ENCODE measurements around the gene ITSN2. TPM values are rescaled to one million over a fixed set of nuclear protein-coding genes. Genes with fewer than 3 reads are reported as not detected.

ITSN2 gene
- total and polyA plus RNA-seq, 2 donors = 24.7 to 61.3 TPM

DNA sequence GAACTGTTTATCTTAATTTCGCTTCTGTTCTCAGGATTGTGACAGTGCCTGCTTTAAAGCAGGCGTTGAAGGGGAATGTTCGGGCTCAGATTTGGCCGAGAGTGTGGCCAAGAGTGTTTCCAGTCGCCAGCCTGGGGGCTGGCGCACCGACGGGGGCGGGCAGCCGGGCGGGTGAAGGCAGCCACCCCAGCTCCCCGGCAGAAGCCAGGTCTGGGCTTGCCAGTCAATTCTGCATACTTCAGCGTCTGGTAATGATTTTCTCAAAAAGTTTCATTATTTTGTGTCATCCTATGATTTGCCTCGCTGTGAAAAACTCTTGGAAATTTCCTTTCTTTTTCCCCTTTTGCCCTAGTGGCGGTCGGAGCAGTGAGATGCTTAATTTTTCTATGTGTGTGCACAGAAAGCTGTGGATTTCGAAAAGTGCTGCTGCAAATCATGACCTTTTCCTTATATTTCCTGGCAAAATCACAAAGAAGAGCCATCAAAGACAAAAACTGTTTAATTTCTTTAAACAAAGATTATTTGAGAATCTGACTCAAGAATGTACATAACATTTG, 184.6 kb downstream of the ITSN2 start:
- Histone ChIP-seq H3K4me3 (ENCODE audit: low read depth, low read length) (no peak overlapping the region), H3K36me3 (ENCODE audit: insufficient read depth) (no peaks in the 10 kb centered on the region), H3K27ac (ENCODE audit: low read depth) (no peak overlapping the region), H3K4me1 (ENCODE audit: insufficient read depth) (no peaks in the 10 kb centered on the region)
- DNase-seq (ENCODE audit: extremely low spot score) = no peak
- WGBS = 60% methylated on average over 17 of the region's 17 CpGs

- H3K36me3 ChIP-seq (ENCODE audit: insufficient read depth) = no peaks in the 10 kb centered on the region
- DNase-seq (ENCODE audit: extremely low spot score) = no peak
- no peaks in the 10 kb centered on the region for H3K4me1 ChIP-seq (ENCODE audit: insufficient read depth)
- no peak within 1 kb of the TSS for H3K4me3 ChIP-seq (ENCODE audit: low read depth, low read length)
- H3K27ac ChIP-seq (ENCODE audit: low read depth) = no peak within 1 kb of the TSS
- WGBS = 31% methylated on average over 46 of the region's 46 CpGs
Observed at GRCh38 chr2:24174851-24175277, 185.5 kb downstream of the ITSN2 start, which contains the start of gene FAM228A. TSS of gene FAM228A (plus strand) at chr2:24175053. CDS start at chr2:24175481, 428 bp downstream.

GRCh38 chr2:24169023-24169422, 191.3 kb downstream of the ITSN2 start:
- Histone ChIP-seq H3K36me3 (ENCODE audit: insufficient read depth) (no peaks in the 10 kb centered on the region), H3K4me1 (ENCODE audit: insufficient read depth) (no peaks in the 10 kb centered on the region), H3K4me3 (ENCODE audit: low read depth, low read length) (no peak overlapping the region), H3K27ac (ENCODE audit: low read depth) (no peak overlapping the region)
- WGBS = 92% methylated on average over 5 of the region's 5 CpGs
- no peak for DNase-seq (ENCODE audit: extremely low spot score)

DNA sequence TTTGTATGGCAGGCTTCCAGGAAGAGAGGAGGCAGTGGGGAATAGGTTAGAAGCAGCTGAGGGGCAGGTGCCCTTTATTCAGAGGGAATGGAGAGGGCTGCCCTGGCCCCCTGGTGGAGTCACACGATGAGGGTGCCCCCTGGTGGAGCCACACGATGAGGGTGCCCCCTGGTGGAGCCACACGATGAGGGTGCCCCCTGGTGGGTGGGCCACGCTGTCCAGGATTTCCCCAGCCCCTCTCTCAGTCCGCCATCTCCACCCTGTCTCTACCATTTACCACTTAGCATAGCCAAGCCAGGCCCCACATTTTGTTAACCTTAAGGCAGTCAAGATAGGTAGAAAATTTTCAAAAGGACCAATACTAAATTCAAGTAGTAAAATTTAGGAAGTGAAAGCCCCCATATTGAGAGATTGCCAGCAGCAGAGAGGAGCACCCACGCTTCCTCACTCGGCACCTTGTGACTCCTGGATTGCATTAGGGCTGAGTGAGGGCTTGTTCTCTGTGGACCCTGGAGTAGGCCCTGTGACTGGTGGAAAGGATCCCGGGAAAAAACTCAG, 195.8 kb downstream of the ITSN2 start:
- 60% methylated on average over 8 of the region's 8 CpGs for WGBS
- H3K27ac ChIP-seq (ENCODE audit: low read depth) = no peak overlapping the region
- no peaks in the 10 kb centered on the region for H3K4me1 ChIP-seq (ENCODE audit: insufficient read depth)

GRCh38 chr2:24163601-24164000, 196.7 kb downstream of the ITSN2 start:
- no peak overlapping the region for H3K4me3 ChIP-seq (ENCODE audit: low read depth, low read length)
- 90% methylated on average over 2 of the region's 2 CpGs for WGBS

More for the DNA sequence above, 195.8 kb downstream of the ITSN2 start:
- no peak overlapping the region for H3K4me3 ChIP-seq (ENCODE audit: low read depth, low read length)
- no peaks in the 10 kb centered on the region for H3K36me3 ChIP-seq (ENCODE audit: insufficient read depth)
- no peak for DNase-seq (ENCODE audit: extremely low spot score)

GRCh38 chr2:24163186-24163585, 197.2 kb downstream of the ITSN2 start:
- H3K27ac ChIP-seq (ENCODE audit: low read depth) = no peak overlapping the region
- H3K4me1 ChIP-seq (ENCODE audit: insufficient read depth) = no peaks in the 10 kb centered on the region

More at GRCh38 chr2:24163601-24164000, 196.7 kb downstream of the ITSN2 start:
- Histone ChIP-seq H3K36me3 (ENCODE audit: insufficient read depth) (no peaks in the 10 kb centered on the region), H3K4me1 (ENCODE audit: insufficient read depth) (no peaks in the 10 kb centered on the region), H3K27ac (ENCODE audit: low read depth) (no peak overlapping the region)
- no peak for DNase-seq (ENCODE audit: extremely low spot score)

DNA sequence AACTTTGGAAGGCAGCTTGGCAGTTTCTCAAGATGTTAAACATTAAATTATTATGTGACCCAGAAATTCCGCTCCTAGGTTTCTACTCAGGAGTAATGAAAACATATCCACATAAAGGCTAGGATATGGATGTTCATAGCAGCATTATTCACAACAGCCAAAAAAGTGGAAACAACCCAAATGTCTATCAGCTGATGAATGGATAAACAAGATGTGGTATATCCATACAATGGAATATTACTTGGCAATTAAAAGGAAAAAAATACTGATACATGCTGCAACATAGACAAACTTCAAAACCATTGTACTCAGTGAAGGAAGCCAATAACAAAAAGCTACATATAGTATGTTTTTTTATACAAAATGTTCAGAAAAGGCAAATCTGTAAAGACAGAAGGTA, 197.8 kb downstream of the ITSN2 start:
- Histone ChIP-seq H3K4me3 (ENCODE audit: low read depth, low read length) (no peak overlapping the region), H3K36me3 (ENCODE audit: insufficient read depth) (no peaks in the 10 kb centered on the region), H3K27ac (ENCODE audit: low read depth) (no peak overlapping the region), H3K4me1 (ENCODE audit: insufficient read depth) (no peaks in the 10 kb centered on the region)
- WGBS = 99% methylated on average over 1 of the region's 1 CpG
- no peak for DNase-seq (ENCODE audit: extremely low spot score)

More at GRCh38 chr2:24163186-24163585, 197.2 kb downstream of the ITSN2 start:
- no peak for DNase-seq (ENCODE audit: extremely low spot score)
- 54% methylated on average over 3 of the region's 3 CpGs for WGBS
- H3K36me3 ChIP-seq (ENCODE audit: insufficient read depth) = no peaks in the 10 kb centered on the region
- H3K4me3 ChIP-seq (ENCODE audit: low read depth, low read length) = no peak overlapping the region

DNA sequence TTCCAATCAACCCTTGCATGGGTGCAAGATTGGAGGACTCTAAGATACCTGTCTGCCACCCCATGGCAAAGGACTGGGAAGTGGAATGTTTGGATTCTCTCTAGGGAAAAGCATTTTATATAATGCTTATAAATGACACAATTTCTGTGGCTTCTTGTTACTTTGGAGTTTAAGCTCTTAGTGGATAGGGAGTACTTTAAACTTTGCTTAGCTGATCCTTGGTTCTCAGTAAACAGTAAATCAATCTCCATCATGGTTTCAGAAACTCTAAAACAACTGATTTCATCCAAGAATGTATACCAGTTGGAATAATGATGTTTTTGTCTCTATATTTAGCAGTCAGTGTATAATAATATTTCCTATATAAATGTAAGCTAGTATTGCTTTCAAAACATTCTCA, 199.6 kb downstream of the ITSN2 start:
- Histone ChIP-seq H3K27ac (ENCODE audit: low read depth) (no peak overlapping the region), H3K36me3 (ENCODE audit: insufficient read depth) (no peaks in the 10 kb centered on the region), H3K4me3 (ENCODE audit: low read depth, low read length) (no peak overlapping the region), H3K4me1 (ENCODE audit: insufficient read depth) (no peaks in the 10 kb centered on the region)
- no peak for DNase-seq (ENCODE audit: extremely low spot score)

- Histone ChIP-seq H3K36me3 (ENCODE audit: insufficient read depth) (no peaks in the 10 kb centered on the region), H3K27ac (ENCODE audit: low read depth) (no peak overlapping the region), H3K4me3 (ENCODE audit: low read depth, low read length) (no peak overlapping the region), H3K4me1 (ENCODE audit: insufficient read depth) (no peaks in the 10 kb centered on the region)
- DNase-seq (ENCODE audit: extremely low spot score) = no peak
- WGBS = 90% methylated on average over 4 of the region's 4 CpGs
Observed at GRCh38 chr2:24159708-24160107, 200.6 kb downstream of the ITSN2 start.

GRCh38 chr2:24158131-24158530, 202.2 kb downstream of the ITSN2 start:
- Histone ChIP-seq H3K4me3 (ENCODE audit: low read depth, low read length) (no peak overlapping the region), H3K36me3 (ENCODE audit: insufficient read depth) (no peaks in the 10 kb centered on the region), H3K27ac (ENCODE audit: low read depth) (no peak overlapping the region), H3K4me1 (ENCODE audit: insufficient read depth) (no peaks in the 10 kb centered on the region)
- WGBS = 85% methylated on average over 5 of the region's 5 CpGs
- no peak for DNase-seq (ENCODE audit: extremely low spot score)

DNA sequence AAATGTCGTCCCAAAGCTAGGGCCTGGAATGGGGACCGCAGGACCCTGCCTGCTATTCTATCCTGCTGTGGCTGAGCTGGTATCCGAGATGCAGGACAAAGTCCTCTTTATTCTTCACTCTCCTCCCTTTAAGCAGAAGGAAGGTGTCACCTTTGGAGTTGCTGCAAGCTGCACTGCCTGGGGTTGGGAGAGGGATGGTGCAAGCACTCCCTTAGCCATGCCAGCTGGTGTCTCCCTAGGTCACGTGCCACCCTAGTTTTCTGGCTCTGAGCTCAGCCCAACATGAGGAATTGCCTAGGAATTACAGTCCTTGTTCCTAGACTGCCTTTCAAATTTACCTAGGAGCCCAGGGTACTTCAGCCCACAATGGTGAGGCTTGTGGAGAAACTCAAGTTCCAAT, 206.9 kb downstream of the ITSN2 start:
- no peaks in the 10 kb centered on the region for H3K4me1 ChIP-seq (ENCODE audit: insufficient read depth)
- no peak for DNase-seq (ENCODE audit: extremely low spot score)
- no peak overlapping the region for H3K27ac ChIP-seq (ENCODE audit: low read depth)
- no peak overlapping the region for H3K4me3 ChIP-seq (ENCODE audit: low read depth, low read length)
- WGBS = 95% methylated on average over 4 of the region's 4 CpGs
- no peaks in the 10 kb centered on the region for H3K36me3 ChIP-seq (ENCODE audit: insufficient read depth)

Small RNA genes within 50 kb of the gene (small RNA-seq; reads per million reads assigned to genes)
- gene HMGN2P20 (not detected), gene RF00602 (not detected)

Other genes with a start within 250 kb of the ITSN2 start
- gene PFN4, start 237.2 kb downstream of the ITSN2 start, total RNA-seq = 1.4 TPM
- 0.58 TPM for gene PFN4, start 237.2 kb downstream of the ITSN2 start, polyA plus RNA-seq
- 61.8 TPM for gene FAM228B, start 237.1 kb downstream of the ITSN2 start, total RNA-seq
- gene FAM228B, start 237.1 kb downstream of the ITSN2 start, polyA plus RNA-seq = 13.8 TPM
- 1.0 TPM for gene FAM228A, start 185.5 kb downstream of the ITSN2 start, total RNA-seq
- 0.70 TPM for gene FAM228A, start 185.5 kb downstream of the ITSN2 start, polyA plus RNA-seq
- 107 TPM for gene NCOA1, start 130.7 kb upstream of the ITSN2 start, total RNA-seq
- gene NCOA1, start 130.7 kb upstream of the ITSN2 start, polyA plus RNA-seq = 24.4 TPM

Measured in urinary bladder (tissue), 4 donors.